K562 (cell line): ENCODE data around the gene PRSS50. TPM values are rescaled to one million over a fixed set of nuclear protein-coding genes. Genes with fewer than 3 reads are reported as not detected.

Experiments used
- ATAC-seq: fragments of 200-7000 bp; cut with Tn5 transposase; 3 replicates; pipeline ENCODE4 v1.9.1; 2020; ENCODE audit warnings: moderate library complexity
- BruUV-seq: library from RNA; stranded (reverse); fragments of 400-500 nt; replicated peaks from 2 replicates; lab custom pipeline; 2021; lab: Mats Ljungman, UMichigan
- CTCF ChIA-PET: fragments of 300-600 bp; formaldehyde crosslinking; extraction: SDS; loops from one replicate; lab custom pipeline; 2021; ENCODE audit warnings: low intra/inter-chr PET ratio; lab: Yijun Ruan, JAX
- POLR2A ChIA-PET: fragments of 300-600, 350-650 bp; sonication (Branson Sonifier 250); formaldehyde crosslinking; extraction: SDS; loops from one replicate; lab custom pipeline; 2021; ENCODE audit warnings: antibody characterized with exemption, inconsistent platforms; lab: Yijun Ruan, JAX
- DNase-seq, 4 experiments: peaks; one replicate each; pipeline versions ENCODE4 v3.0.0 to v3.0.0-alpha.2; 2011 to 2018; ENCODE audit warnings: low spot score in 3 of 4, mixed read lengths in 3 of 4; ENCODE audit errors: extremely low read depth in 1 of 4
- FAIRE-seq: peaks from 2 replicates; lab custom pipeline; 2011; peaks lifted over from hg19 to GRCh38; lab: Jason Lieb, UNC
- H2AFZ ChIP-seq: 2 replicates; pipeline ENCODE4 v1.6.0; 2011; ENCODE audit warnings: low read depth, low read length, control low read depth, inconsistent platforms
- H3K27ac ChIP-seq: fragments of 200-600 bp; 3 replicates; pipeline ENCODE4 v1.8.0; 2011; ENCODE audit warnings: low read depth, mild to moderate bottlenecking, control low read depth, inconsistent platforms, low read length, moderate library complexity, mixed read lengths; ENCODE audit errors: extremely low read depth
- H3K27me3 ChIP-seq, 2 experiments: fragments of 300-600 bp in 1 of 2; 2 replicates in 1 of 2; 3 replicates in 1 of 2; pipeline versions ENCODE4 v1.6.0 to v1.8.0; 2011; ENCODE audit warnings: inconsistent platforms in 2 of 2, low read length in 2 of 2, mild to moderate bottlenecking in 1 of 2, mixed read lengths in 1 of 2, moderate library complexity in 1 of 2; ENCODE audit not compliant: control insufficient read depth in 2 of 2, insufficient read depth in 2 of 2
- H3K36me3 ChIP-seq: fragments of 300-600 bp; 3 replicates; pipeline ENCODE4 v1.8.0; 2011; ENCODE audit warnings: mild to moderate bottlenecking, low read length, inconsistent platforms; ENCODE audit not compliant: control insufficient read depth, insufficient read depth
- H3K4me1 ChIP-seq, 2 experiments: fragments of 200-600 bp in 1 of 2; replicated peaks in 1 of 2; 2 replicates in 1 of 2; 3 replicates in 1 of 2; pipeline versions ENCODE4 v1.5.1 to v1.8.0; 2011; ENCODE audit warnings: inconsistent platforms in 2 of 2, low read length in 2 of 2, mild to moderate bottlenecking in 1 of 2, mixed read lengths in 1 of 2, moderate library complexity in 1 of 2; ENCODE audit not compliant: control insufficient read depth in 2 of 2, insufficient read depth in 2 of 2
- H3K4me2 ChIP-seq: 2 replicates; pipeline ENCODE4 v1.6.1; 2011; ENCODE audit warnings: low read length, control low read depth, inconsistent platforms, mixed read lengths; ENCODE audit not compliant: insufficient read depth
- H3K4me3 ChIP-seq: fragments of 200-600 bp; sonication (generic), shearing (Covaris generic); 2 replicates; pipeline ENCODE4 v1.5.1; 2016; ENCODE audit warnings: control low read depth, inconsistent platforms
- H3K79me2 ChIP-seq: fragments of 200-600 bp; 3 replicates; pipeline ENCODE4 v1.8.0; 2011; ENCODE audit warnings: low read length, inconsistent platforms; ENCODE audit not compliant: control insufficient read depth, insufficient read depth
- H3K9ac ChIP-seq, 2 experiments: 2 replicates each; pipeline versions ENCODE4 v1.6.0 to v1.6.1; 2011; ENCODE audit warnings: low read depth in 2 of 2, low read length in 2 of 2, control low read depth in 1 of 2, inconsistent platforms in 1 of 2, mild to moderate bottlenecking in 1 of 2, mixed read lengths in 1 of 2; ENCODE audit not compliant: insufficient read depth in 1 of 2
- H3K9me1 ChIP-seq: one replicate; pipeline ENCODE4 v1.6.0; 2011; ENCODE audit warnings: inconsistent platforms, mild to moderate bottlenecking, low read length, moderate library complexity; ENCODE audit not compliant: control insufficient read depth, insufficient read depth
- H3K9me3 ChIP-seq: replicated peaks from 2 replicates; pipeline ENCODE4 v1.5.1; 2011; ENCODE audit warnings: low read depth, low read length, inconsistent platforms; ENCODE audit not compliant: control insufficient read depth, insufficient read depth
- H4K20me1 ChIP-seq: replicated peaks from 2 replicates; pipeline ENCODE4 v1.6.1; 2011; ENCODE audit warnings: low read length, inconsistent platforms, mixed read lengths; ENCODE audit not compliant: control insufficient read depth, insufficient read depth
- BRF2 ChIP-seq: IDR thresholded peaks from 3 replicates; pipeline ENCODE4 v1.6.1; 2011; ENCODE audit warnings: borderline replicate concordance, mild to moderate bottlenecking; ENCODE audit not compliant: insufficient read length, insufficient read depth
- DPF2 ChIP-seq: fragments of 450-650 bp; IDR thresholded peaks from 2 replicates; pipeline ENCODE4 v1.6.1; 2016
- LCOR ChIP-seq: sonication (generic); formaldehyde crosslinking; IDR thresholded peaks from 2 replicates; pipeline ENCODE4 v1.8.0; 2022; ENCODE audit warnings: mild to moderate bottlenecking, missing genetic modification reagents
- NFE2 ChIP-seq: IDR thresholded peaks from 2 replicates; pipeline ENCODE4 v1.6.1; 2014; ENCODE audit warnings: antibody characterized with exemption, low read depth
- SRSF7 ChIP-seq: fragments of 200-400 bp; formaldehyde crosslinking; optimal IDR thresholded peaks from 2 replicates; pipeline ENCODE3; 2017; ENCODE audit warnings: mild to moderate bottlenecking, low read depth, low read length
- TGIF2 ChIP-seq: sonication (generic); formaldehyde crosslinking; IDR thresholded peaks from 2 replicates; pipeline ENCODE4 v1.8.1; 2022; ENCODE audit warnings: mild to moderate bottlenecking, missing genetic modification reagents, moderate library complexity
- XRCC5 ChIP-seq: fragments of 200-400 bp; formaldehyde crosslinking; IDR thresholded peaks from 2 replicates; pipeline ENCODE4 v1.6.1; 2017; ENCODE audit warnings: low read depth, mild to moderate bottlenecking, low read length
- ZKSCAN8 ChIP-seq: fragments of 200-800 bp; sonication (Bioruptor generic); IDR thresholded peaks from 2 replicates; pipeline ENCODE4 v1.6.1; 2016; ENCODE audit warnings: missing genetic modification characterization, missing compliant biosample characterization
- ZNF143 ChIP-seq: sonication (generic); formaldehyde crosslinking; IDR thresholded peaks from 2 replicates; pipeline ENCODE4 v1.9.0; 2022; ENCODE audit warnings: mild to moderate bottlenecking, missing genetic modification reagents
- WGBS: fragments of 100-300 bp; shearing (Covaris generic); methylation state at CpG from one replicate; pipeline ENCODE4 v1.1.6; 2016; ENCODE audit warnings: low coverage, mixed read lengths; ENCODE audit not compliant: insufficient coverage; ENCODE audit errors: missing lambda C conversion rate; 5-methylcytosine and 5-hydroxymethylcytosine counted together
- in situ Hi-C: fragments of 300-500 bp; cut with MboI; formaldehyde crosslinking; loops from 4 replicates; pipeline ENCODE4 v1.15.0; 2018; ENCODE audit warnings: inconsistent platforms, mixed read lengths
- intact Hi-C: fragments of 100-400 bp; cut with micrococcal nuclease; formaldehyde crosslinking; loops from 2 replicates; pipeline ENCODE4 v1.14.2; 2022
- polyA plus RNA-seq, 8 experiments: library from polyadenylated mRNA; depleted of rRNA in 4 of 8; stranded (reverse) in 5 of 8; unstranded in 3 of 8; fragments of >200 nt; fragmentation: Nextera tagmentation in 2 of 8; fragmentation: Illumina TruSeq in 1 of 8; extraction: Ambion mirVana in 2 of 8; extraction: Trizol in 1 of 8; gene quantifications; 2 replicates each; pipeline versions ENCODE4 v1.2.1 to v1.2.3, GENCODE V29; 2011 to 2014; ENCODE audit warnings: inconsistent platforms in 1 of 8, missing spikeins in 1 of 8
- total RNA-seq, 7 experiments: library from RNA; depleted of rRNA in 6 of 7; stranded (reverse); fragments of >200 nt in 6 of 7; fragmentation: Illumina TruSeq in 2 of 7; extraction: Trizol in 2 of 7; gene quantifications; 2 replicates each; pipeline versions ENCODE4 v1.2.1 to v1.2.3, GENCODE V29; 2011 to 2021; ENCODE audit warnings: low replicate concordance in 1 of 7
- TF ChIP-seq, protein P1 (sequence below): fragments of 450-650 bp; IDR thresholded peaks from 2 replicates; pipeline ENCODE4 v1.6.1; 2016; ENCODE audit warnings: low read depth

Gene PRSS50
- total and polyA plus RNA-seq, 9 of the 15 experiments (the other 6 are each of a cell fraction or from before 2014, with no cell fraction given), result 0.01 TPM; not detected in 8

DNA sequence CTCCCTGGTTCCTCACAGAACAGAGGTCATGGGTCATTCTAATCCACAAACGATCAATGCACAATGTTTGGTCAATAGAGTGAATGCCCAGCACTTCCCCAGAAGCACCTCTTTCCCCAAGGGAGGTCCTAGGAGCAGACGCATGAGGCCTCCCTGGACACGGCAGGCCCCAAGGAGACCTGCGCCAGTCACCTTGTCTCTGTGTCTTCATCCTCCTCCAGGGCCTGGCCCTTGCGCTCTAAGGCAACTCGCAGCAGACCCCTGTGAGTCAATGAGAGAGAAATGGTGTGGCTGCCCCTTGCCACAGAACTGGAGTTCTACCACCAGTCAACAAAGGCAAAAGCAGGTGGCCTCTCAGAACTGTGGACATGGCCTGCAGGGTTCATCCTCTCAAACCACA is 42.2 kb downstream of the PRSS50 start:
- FAIRE-seq (no peak), ATAC-seq (no peak), DNase-seq (no peak)
- no peak overlapping the region for H3K27ac ChIP-seq
- H3K27me3 ChIP-seq, result peaks cover 29 to 90% of the 10 kb centered on the region in 2 experiments
- peaks cover 0 to 6% of the 10 kb centered on the region in 2 experiments; a peak in 2 of 5 replicates for H3K4me1 ChIP-seq
- H3K9me1 ChIP-seq, result no peaks in the 10 kb centered on the region
- WGBS, result 13% methylated on average over 6 of the region's 6 CpGs
- ChIA-PET POLR2A (interaction anchor here (0.7 to 1.1 kb wide), 3 partner anchors 8 to 26 kb away, joined by 4 to 5 read pairs (median 4); no protein-coding TSS in a partner anchor), CTCF (no interaction called here)
- H3K4me2 ChIP-seq, result no peak overlapping the region
- peaks cover 29% of the 10 kb centered on the region for H4K20me1 ChIP-seq
- no peak overlapping the region for H2AFZ ChIP-seq
- intact Hi-C loops (no loop called here), in situ Hi-C loops (no loop called here)
- H3K79me2 ChIP-seq, result no peaks in the 10 kb centered on the region
- no peaks in the 10 kb centered on the region for H3K9me3 ChIP-seq
- no peak overlapping the region for H3K9ac ChIP-seq
- BruUV-seq, result no TSS peak
- H3K36me3 ChIP-seq, result no peaks in the 10 kb centered on the region
- H3K4me3 ChIP-seq, result no peak overlapping the region
- TF ChIP-seq TGIF2 (CRISPR knock-in tag) (no peak), LCOR (no peak), NFE2 (no peak), BRF2 (no peak), XRCC5 (no peak), SRSF7 (no peak), ZKSCAN8 (CRISPR knock-in tag) (no peak), ZNF143 (CRISPR knock-in tag) (no peak), DPF2 (no peak)
- TF ChIP-seq, protein P1, sequence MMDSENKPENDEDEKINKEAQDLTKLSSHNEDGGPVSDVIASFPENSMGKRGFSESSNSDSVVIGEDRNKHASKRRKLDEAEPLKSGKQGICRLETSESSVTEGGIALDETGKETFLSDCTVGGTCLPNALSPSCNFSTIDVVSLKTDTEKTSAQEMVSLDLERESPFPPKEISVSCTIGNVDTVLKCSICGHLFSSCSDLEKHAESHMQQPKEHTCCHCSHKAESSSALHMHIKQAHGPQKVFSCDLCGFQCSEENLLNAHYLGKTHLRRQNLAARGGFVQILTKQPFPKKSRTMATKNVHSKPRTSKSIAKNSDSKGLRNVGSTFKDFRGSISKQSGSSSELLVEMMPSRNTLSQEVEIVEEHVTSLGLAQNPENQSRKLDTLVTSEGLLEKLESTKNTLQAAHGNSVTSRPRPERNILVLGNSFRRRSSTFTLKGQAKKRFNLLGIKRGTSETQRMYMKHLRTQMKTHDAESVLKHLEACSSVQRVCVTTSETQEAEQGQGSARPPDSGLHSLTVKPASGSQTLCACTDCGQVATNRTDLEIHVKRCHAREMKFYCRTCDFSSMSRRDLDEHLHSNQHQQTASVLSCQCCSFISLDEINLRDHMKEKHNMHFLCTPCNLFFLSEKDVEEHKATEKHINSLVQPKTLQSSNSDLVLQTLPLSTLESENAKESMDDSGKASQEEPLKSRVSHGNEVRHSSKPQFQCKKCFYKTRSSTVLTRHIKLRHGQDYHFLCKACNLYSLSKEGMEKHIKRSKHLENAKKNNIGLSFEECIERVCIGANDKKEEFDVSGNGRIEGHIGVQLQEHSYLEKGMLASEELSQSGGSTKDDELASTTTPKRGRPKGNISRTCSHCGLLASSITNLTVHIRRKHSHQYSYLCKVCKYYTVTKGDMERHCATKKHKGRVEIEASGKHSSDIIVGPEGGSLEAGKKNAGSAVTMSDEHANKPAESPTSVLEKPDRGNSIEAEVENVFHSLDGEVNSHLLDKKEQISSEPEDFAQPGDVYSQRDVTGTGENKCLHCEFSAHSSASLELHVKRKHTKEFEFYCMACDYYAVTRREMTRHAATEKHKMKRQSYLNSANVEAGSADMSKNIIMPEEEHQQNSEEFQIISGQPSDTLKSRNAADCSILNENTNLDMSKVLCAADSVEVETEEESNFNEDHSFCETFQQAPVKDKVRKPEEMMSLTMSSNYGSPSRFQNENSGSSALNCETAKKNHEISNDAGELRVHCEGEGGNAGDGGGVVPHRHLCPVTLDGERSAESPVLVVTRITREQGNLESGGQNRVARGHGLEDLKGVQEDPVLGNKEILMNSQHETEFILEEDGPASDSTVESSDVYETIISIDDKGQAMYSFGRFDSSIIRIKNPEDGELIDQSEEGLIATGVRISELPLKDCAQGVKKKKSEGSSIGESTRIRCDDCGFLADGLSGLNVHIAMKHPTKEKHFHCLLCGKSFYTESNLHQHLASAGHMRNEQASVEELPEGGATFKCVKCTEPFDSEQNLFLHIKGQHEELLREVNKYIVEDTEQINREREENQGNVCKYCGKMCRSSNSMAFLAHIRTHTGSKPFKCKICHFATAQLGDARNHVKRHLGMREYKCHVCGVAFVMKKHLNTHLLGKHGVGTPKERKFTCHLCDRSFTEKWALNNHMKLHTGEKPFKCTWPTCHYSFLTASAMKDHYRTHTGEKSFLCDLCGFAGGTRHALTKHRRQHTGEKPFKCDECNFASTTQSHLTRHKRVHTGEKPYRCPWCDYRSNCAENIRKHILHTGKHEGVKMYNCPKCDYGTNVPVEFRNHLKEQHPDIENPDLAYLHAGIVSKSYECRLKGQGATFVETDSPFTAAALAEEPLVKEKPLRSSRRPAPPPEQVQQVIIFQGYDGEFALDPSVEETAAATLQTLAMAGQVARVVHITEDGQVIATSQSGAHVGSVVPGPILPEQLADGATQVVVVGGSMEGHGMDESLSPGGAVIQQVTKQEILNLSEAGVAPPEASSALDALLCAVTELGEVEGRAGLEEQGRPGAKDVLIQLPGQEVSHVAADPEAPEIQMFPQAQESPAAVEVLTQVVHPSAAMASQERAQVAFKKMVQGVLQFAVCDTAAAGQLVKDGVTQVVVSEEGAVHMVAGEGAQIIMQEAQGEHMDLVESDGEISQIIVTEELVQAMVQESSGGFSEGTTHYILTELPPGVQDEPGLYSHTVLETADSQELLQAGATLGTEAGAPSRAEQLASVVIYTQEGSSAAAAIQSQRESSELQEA, result no peak
